ENCODE measurements around the gene ETFB.

DNA sequence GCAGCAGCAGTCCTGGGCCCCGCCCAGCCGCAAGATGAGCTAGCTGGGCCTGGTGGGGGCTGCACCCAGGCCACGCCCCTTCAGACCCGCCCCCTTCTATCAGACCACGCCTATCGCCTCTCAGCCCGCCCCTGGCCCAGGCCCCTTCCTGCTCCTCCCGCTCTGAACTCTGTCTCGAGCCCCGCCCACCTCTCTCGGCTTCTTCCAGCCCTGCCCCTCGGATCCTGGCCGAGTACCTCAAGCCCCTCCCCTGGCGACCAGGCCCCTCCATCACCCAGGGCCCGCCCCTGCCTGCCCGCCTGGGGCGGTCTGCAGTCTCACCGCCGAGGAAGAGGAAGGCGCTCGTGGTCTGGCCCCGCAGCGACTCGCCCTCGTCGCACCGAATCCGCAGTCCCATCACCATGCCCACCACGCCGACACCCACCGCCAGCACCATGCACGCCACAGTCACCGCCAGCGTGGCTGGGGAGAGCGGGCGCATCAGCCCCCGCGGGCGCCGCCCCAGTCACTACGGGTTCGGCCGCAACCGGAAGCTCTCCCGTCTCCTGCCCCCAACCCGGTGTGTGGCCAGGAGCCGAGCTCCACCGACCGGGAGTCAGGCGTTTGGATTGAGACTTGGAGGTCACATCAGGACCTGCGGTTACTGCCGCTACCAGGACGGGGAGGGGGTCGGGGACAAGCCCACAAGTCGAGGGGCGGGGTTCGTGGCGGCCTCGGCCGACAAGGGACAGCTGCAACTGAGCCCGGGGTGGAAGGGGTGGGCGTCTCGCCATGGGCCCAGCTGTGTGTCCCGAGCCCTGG, 1.6 kb upstream of the ETFB start:
- TF ChIP-seq, protein P1, sequence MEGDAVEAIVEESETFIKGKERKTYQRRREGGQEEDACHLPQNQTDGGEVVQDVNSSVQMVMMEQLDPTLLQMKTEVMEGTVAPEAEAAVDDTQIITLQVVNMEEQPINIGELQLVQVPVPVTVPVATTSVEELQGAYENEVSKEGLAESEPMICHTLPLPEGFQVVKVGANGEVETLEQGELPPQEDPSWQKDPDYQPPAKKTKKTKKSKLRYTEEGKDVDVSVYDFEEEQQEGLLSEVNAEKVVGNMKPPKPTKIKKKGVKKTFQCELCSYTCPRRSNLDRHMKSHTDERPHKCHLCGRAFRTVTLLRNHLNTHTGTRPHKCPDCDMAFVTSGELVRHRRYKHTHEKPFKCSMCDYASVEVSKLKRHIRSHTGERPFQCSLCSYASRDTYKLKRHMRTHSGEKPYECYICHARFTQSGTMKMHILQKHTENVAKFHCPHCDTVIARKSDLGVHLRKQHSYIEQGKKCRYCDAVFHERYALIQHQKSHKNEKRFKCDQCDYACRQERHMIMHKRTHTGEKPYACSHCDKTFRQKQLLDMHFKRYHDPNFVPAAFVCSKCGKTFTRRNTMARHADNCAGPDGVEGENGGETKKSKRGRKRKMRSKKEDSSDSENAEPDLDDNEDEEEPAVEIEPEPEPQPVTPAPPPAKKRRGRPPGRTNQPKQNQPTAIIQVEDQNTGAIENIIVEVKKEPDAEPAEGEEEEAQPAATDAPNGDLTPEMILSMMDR (IDR thresholded peaks at IDR 0.05), result peak in 1 of 4 experiments; percentile 37
- TF ChIP-seq POLR2A (IDR thresholded peaks at IDR 0.05), result no peak
